ENCODE data around the gene GPRIN2.
A peak's percentile ranks its signal among the peaks of the same experiment; 100 is the strongest.
"Not testable (repeated sequence)": the region's sequence is repeated elsewhere in the genome, so short reads cannot be mapped to it uniquely, and the experiment has no call there.

GPRIN2 gene

GRCh38 chr10:46523119-46523961 is 33.1 kb downstream of the GPRIN2 start:
- no peak overlapping the region for H3K4me3 Mint-ChIP-seq
- peak; percentile 18 for ATAC-seq
- no peaks in the 10 kb centered on the region for H3K27me3 Mint-ChIP-seq
- H3K4me1 Mint-ChIP-seq = no peaks in the 10 kb centered on the region
- no peak overlapping the region for H3K27ac Mint-ChIP-seq
- no peaks in the 10 kb centered on the region for H3K9me3 Mint-ChIP-seq
- H3K36me3 Mint-ChIP-seq = no peaks in the 10 kb centered on the region

- H3K36me3 Mint-ChIP-seq = no peaks in the 10 kb centered on the region
- no peaks in the 10 kb centered on the region for H3K4me1 Mint-ChIP-seq
- ATAC-seq = peak; percentile 21
- H3K27ac Mint-ChIP-seq = no peak overlapping the region
- H3K4me3 Mint-ChIP-seq = no peak overlapping the region
- no peaks in the 10 kb centered on the region for H3K27me3 Mint-ChIP-seq
- no peaks in the 10 kb centered on the region for H3K9me3 Mint-ChIP-seq
These were observed 34.0 kb downstream of the GPRIN2 start for GRCh38 chr10:46522295-46523118.

DNA sequence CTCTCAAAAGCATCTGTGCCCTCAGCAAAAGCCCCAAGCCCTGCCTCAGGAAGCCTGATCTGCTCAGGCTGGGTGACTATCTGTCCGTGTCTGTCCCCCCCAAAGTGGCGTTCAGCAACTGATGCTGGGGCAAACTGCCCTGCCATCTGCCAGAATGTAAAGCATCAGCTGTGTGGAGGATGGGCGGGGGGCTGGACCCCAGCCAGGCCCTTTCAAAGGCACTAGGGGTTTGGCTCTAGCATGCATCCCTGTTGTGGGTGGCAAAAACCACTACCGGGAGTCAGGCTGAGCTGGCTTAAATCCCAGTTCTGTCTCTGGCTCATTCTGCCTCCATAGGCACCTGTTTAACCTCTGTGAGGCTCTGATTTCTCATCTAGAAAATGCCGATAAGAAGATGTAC is 35.5 kb downstream of the GPRIN2 start:
- no peak for ATAC-seq
- H3K4me3 Mint-ChIP-seq = no peak overlapping the region
- no peaks in the 10 kb centered on the region for H3K36me3 Mint-ChIP-seq
- no peaks in the 10 kb centered on the region for H3K4me1 Mint-ChIP-seq
- H3K27me3 Mint-ChIP-seq = no peaks in the 10 kb centered on the region
- H3K9me3 Mint-ChIP-seq = no peaks in the 10 kb centered on the region
- no peak overlapping the region for H3K27ac Mint-ChIP-seq

DNA sequence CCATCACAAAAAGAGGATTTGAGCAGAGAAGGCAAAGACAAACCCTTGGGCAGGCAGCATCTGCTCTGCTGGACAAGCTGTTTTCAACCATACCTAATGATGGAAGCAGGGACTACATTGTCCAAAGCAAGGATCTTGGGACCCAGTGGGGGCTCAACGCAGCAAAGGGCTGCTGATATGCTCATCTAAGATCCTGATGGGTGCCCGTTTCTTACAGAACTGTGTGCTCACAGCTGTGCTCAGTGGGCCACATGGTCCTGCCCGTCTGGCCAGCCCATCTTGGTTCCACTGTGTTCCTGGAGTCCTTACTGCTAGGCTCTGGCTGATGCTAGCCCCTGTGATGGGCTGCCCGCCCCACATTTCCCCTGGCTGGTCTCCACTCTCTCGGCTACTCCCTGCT is 36.1 kb downstream of the GPRIN2 start:
- Mint-ChIP-seq H3K27me3 (no peaks in the 10 kb centered on the region), H3K36me3 (no peaks in the 10 kb centered on the region), H3K4me1 (no peaks in the 10 kb centered on the region), H3K27ac (no peak overlapping the region), H3K9me3 (no peaks in the 10 kb centered on the region), H3K4me3 (no peak overlapping the region)
- ATAC-seq = no peak

DNA sequence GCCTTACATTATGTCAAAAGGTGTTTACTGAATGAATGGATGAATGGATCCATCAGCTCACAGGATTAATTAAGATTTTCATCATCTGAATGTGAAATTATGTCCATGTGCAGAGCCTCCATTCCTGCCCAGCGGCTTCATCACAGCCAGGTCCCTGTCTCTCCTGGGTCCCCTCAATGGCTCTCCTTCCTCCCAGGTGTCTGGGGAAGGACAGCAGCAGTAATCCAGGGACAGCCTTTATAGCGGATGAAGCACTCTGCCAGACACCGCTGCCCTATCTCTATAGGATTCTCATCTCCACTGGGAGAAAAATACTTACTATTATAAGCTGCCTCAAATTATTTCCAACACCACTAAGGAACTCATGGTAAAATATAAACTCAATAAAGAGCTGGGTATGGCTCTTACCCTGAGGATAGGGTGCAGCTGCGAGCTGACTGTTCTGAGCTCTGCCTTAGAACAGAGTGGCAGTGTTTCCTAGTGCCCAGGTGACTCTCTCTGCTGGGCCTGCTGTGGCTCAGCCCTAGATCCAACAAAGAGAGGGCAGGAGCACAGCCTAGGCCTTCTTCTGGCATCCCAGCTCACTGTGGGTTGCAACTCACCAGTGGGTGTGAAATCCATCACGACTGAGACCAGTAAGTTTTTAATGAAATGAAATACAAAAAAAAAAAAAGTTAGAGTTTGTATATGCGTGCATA is 38.3 kb downstream of the GPRIN2 start:
- no peak for ATAC-seq
- Mint-ChIP-seq H3K27ac (no peak overlapping the region), H3K36me3 (no peaks in the 10 kb centered on the region), H3K27me3 (no peaks in the 10 kb centered on the region), H3K4me3 (no peak overlapping the region), H3K4me1 (no peaks in the 10 kb centered on the region), H3K9me3 (no peaks in the 10 kb centered on the region)

GRCh38 chr10:46517541-46517940 is 38.9 kb downstream of the GPRIN2 start:
- H3K27me3 Mint-ChIP-seq = no peaks in the 10 kb centered on the region
- no peak for ATAC-seq
- no peak overlapping the region for H3K27ac Mint-ChIP-seq
- H3K36me3 Mint-ChIP-seq = no peaks in the 10 kb centered on the region
- H3K4me1 Mint-ChIP-seq = no peaks in the 10 kb centered on the region
- H3K9me3 Mint-ChIP-seq = no peaks in the 10 kb centered on the region
- H3K4me3 Mint-ChIP-seq = no peak overlapping the region

DNA sequence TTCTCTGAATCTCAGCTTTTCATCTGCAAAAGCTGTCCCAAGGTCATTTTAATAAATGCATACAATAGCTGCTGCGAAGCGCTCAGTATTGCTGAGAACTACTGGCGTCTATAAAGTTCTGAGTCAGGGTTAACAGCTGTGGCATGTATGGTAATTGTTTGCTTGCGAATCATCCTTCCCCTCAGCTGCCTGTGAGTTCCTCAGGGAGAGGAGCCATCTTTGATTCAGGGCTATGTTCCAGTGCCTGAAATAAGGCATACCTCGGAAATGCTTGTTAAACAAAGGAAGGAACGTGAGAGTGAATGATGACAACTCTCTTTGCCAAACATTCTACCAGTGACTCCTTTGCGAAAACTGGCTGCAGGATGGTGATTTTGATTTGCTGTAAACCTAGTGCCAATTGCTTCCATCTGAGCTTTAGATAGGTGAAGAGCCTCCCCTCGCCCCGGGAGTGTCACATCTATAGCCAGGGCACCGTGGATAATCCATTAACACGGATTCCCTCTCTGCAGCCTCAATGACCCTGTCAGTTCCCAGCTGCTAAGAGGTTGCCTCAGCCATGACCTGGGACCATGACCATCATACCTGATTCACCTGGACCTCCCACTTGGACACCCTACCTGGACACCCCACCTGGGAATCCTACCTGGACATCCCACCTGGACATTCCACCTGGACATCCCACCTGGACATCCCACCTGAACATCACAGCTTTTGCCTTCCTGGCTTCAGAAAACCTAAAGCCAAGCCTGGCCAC is 39.6 kb downstream of the GPRIN2 start:
- no peak overlapping the region for H3K4me3 Mint-ChIP-seq
- peak; percentile 24 for ATAC-seq
- H3K27me3 Mint-ChIP-seq = no peaks in the 10 kb centered on the region
- H3K27ac Mint-ChIP-seq = no peak overlapping the region
- H3K36me3 Mint-ChIP-seq = no peaks in the 10 kb centered on the region
- no peaks in the 10 kb centered on the region for H3K9me3 Mint-ChIP-seq
- H3K4me1 Mint-ChIP-seq = no peaks in the 10 kb centered on the region

DNA sequence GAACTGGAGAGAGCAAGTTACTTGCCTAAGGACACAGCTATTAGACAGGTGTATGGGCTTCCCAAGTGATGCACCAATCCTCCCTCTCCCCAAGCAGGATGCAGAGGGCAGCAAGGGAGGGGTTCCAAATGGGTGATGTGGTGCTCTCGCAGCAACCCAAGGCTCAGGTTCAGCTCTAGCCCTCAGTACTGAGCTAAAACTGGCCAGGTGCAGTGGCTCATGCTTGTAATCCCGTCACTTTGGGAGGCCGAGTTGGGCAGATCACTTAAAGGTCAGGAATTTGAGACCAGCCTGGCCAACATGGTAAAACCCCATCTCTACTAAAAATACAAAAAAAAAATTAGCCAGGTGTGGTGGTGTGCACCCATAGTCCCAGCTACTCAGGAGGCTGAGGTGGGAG is 40.7 kb downstream of the GPRIN2 start:
- H3K27ac Mint-ChIP-seq = no peak overlapping the region
- ATAC-seq = peak; percentile 16
- no peaks in the 10 kb centered on the region for H3K9me3 Mint-ChIP-seq
- H3K27me3 Mint-ChIP-seq = no peaks in the 10 kb centered on the region
- H3K4me3 Mint-ChIP-seq = no peak overlapping the region
- no peaks in the 10 kb centered on the region for H3K4me1 Mint-ChIP-seq
- H3K36me3 Mint-ChIP-seq = no peaks in the 10 kb centered on the region

GRCh38 chr10:46515366-46515765 is 41.1 kb downstream of the GPRIN2 start:
- Mint-ChIP-seq H3K27me3 (no peaks in the 10 kb centered on the region), H3K27ac (no peak overlapping the region), H3K9me3 (no peaks in the 10 kb centered on the region), H3K4me1 (no peaks in the 10 kb centered on the region), H3K36me3 (no peaks in the 10 kb centered on the region), H3K4me3 (no peak overlapping the region)
- ATAC-seq = no peak

- H3K27ac Mint-ChIP-seq = no peak overlapping the region
- no peaks in the 10 kb centered on the region for H3K27me3 Mint-ChIP-seq
- H3K36me3 Mint-ChIP-seq = no peaks in the 10 kb centered on the region
- no peak overlapping the region for H3K4me3 Mint-ChIP-seq
- no peaks in the 10 kb centered on the region for H3K4me1 Mint-ChIP-seq
- H3K9me3 Mint-ChIP-seq = no peaks in the 10 kb centered on the region
- no peak for ATAC-seq
These were observed 41.6 kb downstream of the GPRIN2 start for GRCh38 chr10:46514899-46515298.

DNA sequence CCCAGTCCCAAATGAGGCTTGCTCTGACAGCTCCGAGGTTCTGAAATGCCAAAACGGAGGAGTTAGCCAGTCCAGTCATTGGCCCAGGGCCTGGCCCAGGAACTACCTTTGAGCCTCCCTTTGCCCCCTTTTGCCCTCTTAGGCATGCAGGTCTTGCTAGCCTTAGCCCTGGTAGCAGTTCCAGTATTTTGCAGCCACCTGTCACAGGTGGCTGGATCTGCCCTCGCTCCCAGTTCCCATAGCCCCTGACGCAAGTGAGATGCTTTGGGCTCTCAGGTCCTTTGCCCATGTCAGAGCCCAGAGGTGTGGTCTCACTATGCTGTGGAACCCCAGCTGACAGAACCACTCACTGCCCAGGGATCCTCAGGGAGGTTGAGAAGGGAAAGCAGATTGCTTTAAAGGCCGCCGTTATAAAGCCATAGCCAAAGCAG is 42.0 kb downstream of the GPRIN2 start:
- no peak for ATAC-seq
- Mint-ChIP-seq H3K27me3 (no peaks in the 10 kb centered on the region), H3K27ac (no peak overlapping the region), H3K4me3 (no peak overlapping the region), H3K36me3 (no peaks in the 10 kb centered on the region), H3K4me1 (no peaks in the 10 kb centered on the region), H3K9me3 (no peaks in the 10 kb centered on the region)

DNA sequence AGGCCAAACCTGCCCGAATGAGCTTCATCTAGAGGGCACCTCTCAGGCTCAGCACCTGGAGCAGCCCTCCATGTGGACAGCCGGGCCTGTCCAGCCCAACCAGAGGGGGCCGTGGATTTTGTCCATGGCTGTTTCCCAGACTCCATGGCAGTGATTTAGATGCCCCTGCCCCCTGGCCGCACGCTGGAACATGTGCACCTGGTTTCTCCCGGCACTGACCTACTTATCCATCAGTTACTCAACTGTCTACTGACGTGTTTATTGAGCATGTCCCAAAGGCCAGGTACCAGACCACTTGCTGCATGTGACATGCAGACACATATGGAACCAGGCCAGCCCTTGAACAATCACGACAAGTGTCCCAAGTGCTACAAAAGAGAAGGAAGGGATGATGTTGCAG is 43.1 kb downstream of the GPRIN2 start:
- not testable (repeated sequence) for H3K36me3 Mint-ChIP-seq, H3K27me3 Mint-ChIP-seq, ATAC-seq, H3K27ac Mint-ChIP-seq, H3K4me1 Mint-ChIP-seq, H3K9me3 Mint-ChIP-seq, H3K4me3 Mint-ChIP-seq

GRCh38 chr10:46512725-46513124 is 43.7 kb downstream of the GPRIN2 start:
- H3K9me3 Mint-ChIP-seq, H3K4me1 Mint-ChIP-seq, H3K4me3 Mint-ChIP-seq, H3K36me3 Mint-ChIP-seq, ATAC-seq, H3K27me3 Mint-ChIP-seq, H3K27ac Mint-ChIP-seq: not testable (repeated sequence)

GRCh38 chr10:46512002-46512401 is 44.5 kb downstream of the GPRIN2 start:
- not testable (repeated sequence) for H3K36me3 Mint-ChIP-seq, ATAC-seq, H3K4me3 Mint-ChIP-seq, H3K27ac Mint-ChIP-seq, H3K9me3 Mint-ChIP-seq, H3K27me3 Mint-ChIP-seq, H3K4me1 Mint-ChIP-seq
